Stimulated activated CD4-positive, alpha-beta T cell treated with anti-CD3 and anti-CD28 coated beads, Interleukin-1b, Interleukin-23, amount 100 ng/mL, for 48 hours (primary cell): ENCODE measurements around the gene SCYGR4.
"Not testable (repeated sequence)": the region's sequence is repeated elsewhere in the genome, so short reads cannot be mapped to it uniquely, and the experiment has no call there.

ENCODE experiments used
- DNase-seq: peaks from one replicate; pipeline ENCODE4 v3.0.0-alpha.2; 2020

Gene SCYGR4

DNA sequence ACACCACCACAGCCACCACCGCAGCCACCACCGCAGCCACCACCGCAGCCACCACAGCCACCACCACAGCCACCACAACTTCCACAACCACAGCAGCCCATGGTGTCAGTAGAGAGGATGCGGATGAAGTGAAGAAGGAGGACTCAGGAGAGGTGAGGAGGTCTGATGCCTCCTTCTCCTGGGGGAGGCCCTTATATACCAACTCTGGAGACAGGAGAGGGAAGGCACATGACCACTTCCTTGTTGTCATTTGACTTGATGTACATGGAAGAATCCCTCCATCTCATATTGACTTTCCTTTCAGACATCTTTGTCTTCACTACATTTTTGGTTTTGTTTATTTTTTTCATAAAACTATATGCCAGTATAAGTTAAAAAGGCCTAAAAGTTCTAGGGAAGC, 2.6 kb upstream of the SCYGR4 start, which contains the start of gene SCYGR3:
Gene SCYGR3 (minus strand): TSS at position 101 of the 400 bp plus-strand sequence. CDS start 0 bp downstream, at position 101.
- no peak for DNase-seq

DNA sequence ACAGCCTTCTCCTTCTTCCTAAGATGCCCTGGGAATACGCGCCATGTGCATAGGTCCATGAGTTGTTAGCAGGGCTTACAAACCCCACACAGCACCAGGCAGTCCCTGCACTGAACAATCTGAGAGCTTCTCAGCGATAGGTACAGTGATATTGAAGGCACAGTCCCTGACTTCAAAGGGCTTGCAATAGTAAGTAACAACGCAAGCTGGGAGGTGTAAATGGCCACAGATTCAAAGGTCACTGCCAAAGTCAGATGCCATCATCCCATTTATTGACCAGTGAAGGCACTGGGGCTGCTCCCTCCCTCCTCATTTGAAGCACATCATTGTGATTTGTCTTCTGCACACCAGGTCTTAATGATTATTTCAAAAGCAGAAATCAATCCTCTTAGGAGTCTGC, 2.1 kb upstream of the SCYGR4 start:
- no peak for DNase-seq

DNA sequence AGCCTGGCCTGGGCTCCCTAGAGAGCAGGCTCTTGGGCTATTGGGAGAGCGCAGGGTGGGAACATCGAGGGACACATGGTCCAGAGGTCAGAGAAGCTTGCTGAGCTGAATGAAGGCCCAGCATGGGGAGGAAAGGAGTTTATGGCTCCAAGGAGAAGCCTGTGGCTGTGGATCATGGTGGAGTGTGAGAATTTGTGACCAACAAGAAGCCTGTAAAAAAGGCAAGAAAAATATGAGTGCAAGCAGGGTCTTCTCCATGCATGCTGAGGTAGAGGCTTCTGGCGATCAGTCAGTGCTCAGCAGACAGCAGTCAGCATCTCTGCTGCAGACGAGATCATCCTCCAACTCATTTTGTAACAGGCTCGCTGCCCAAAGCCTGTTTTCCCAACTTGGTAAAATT, 1.4 kb upstream of the SCYGR4 start:
- no peak for DNase-seq

DNA sequence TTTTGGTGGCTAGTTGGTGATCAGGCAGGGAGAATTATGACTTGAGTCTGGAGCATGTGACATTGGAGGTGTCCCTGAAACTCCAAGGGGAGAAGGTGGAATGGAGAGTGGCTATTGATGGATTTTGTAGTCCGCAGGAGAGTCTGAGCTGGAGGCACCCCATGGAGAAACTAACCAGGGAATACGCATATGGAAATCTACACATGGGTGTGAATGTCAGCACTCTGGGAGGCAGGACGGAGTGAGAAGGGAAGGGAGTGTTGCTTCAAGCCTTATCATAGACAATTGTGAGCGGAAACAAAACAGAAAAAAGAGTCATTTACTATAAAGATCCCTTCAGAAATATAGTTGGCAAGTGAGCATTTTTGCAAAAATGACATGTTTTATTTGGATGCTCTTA, 667 bp upstream of the SCYGR4 start:
- DNase-seq, result no peak

DNA sequence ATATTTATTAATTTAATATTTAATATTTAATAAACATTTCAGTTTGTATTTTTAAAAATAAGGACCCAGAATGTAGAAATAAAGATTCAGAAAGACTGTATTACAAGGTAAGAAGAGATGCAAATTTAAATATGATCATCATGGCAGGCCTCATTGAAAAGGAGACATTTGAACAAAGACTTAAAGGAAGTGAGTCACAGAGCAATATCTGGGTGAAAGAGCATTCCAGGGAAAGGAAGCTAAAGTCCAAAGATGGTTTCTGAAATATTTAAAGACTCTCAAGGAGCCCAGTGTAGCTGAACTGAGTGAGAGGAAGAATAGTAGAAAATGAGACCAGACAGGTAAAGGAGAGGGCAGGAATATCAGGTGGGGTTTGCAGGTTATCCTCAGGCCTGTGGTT, 5.9 kb downstream of the SCYGR4 start:
- no peak for DNase-seq

DNA sequence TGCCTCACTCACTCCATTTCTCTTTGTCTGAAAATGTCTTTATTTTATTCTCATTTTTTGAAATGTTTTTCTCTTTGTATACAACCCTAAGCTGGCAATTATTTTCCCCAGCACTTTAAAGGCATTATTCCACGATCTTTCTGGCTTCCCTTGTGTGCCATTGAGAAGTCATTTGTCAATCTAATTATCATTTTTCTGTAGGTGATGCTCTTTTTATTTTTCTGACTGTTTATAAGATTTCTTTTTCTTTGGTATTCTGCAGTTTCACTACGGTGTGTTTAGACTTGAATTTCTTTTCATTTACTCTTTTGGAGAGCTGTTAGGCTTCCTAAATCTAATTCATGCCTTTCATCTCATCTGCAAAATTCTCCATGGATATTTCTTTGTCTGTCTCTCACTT, 8.1 kb downstream of the SCYGR4 start:
- no peak for DNase-seq

DNA sequence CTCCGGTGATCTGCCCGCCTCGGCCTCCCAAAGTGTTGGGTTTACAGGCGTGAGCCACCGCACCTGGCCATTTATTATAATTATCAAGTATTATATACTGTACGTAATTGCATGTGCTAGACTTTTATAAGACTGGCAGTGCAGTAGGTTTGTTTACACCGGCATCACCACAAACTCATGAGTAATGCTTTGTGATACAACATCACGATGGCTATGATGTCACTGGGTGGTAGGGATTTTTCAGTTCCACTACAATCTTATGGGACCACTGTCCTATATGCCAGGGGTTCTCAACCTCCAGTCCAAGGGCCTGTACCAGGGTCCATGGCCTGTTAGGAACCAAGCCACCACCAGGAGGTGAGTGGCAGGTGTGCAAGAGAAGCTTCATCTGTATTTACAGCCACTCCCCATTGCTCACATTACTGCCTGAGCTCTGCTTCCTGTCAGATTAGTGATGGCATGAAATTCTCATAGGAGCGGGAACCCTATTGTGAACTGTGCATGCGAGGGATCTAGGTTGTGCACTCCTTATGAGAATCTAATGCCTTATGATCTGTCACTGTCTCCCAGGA, 9.4 kb downstream of the SCYGR4 start:
- DNase-seq, result no peak

DNA sequence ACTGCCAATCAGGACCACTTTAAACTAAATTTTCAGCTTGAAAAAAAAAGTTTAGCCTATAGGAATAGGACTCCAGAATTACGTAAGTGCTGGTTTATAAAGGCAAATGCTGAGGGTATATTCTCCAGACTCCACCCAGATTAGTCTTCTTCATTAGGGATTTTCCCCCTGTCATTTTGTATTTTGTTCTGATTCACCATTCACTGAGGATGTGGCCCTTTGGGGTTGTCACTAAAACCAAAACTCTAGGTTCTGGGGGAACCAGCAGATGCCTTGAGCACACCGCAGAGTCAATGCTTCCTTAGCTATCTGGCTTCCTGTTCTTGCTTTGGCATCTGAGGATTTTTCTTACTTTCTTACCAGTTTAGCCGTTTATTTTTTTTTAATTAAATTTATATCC, 10.5 kb downstream of the SCYGR4 start:
- DNase-seq, result no peak

DNA sequence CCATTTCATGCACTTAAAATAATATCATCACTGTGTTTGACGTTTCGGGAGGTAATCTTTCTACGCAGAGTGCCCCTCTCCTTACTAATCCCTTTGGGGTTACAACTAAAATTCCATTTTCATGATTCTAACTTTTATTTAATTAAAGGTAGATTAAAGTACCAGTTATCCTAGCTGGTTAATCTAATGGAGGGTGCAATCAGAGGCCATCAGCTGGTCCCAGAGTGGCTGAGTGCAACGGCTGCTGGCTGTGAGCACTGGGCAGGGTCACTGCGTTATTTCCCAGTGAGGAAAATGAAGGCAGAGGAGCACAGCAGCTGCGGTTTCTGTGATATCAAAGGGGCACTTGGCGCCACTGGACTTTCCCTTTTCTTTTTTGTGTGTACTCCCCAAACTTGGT, 12.1 kb downstream of the SCYGR4 start:
- no peak for DNase-seq

DNA sequence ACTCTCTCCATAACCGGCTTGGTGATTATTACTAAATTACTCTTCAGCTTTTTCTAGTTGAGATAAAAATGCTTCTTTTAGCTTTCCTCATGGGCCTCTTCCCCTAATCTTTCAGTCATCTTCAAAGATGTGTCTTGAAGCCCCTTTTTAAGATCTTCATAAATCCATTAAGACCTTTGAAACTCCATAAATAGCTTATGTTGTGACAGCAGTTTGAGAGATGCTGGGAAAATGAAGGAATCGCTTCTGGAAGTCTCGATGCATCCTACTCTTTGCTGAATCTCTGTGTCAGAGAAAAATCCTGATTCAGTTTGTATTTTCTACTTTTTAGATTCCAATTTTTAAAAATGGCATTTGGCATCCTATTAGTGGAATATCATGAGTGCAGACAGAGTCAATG, 13.0 kb downstream of the SCYGR4 start:
- DNase-seq, result no peak

DNA sequence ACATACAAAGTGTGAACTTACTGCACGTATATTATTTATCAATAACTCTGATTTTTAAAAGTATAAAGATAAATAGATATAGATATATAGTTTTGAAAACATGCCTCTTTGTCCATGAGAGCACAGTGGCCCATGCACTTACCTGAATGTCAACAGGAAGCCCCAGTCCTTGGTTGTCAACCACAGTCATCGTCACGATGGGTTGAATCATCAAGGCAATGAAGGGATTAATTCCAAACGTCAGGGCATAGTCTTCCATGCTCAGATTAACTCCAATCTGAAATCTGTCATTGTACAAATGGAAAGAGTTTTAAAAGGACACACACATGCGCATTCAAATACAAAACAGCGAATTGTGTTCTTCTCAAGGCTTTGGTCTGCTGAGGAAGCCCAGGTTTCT, 15.5 kb downstream of the SCYGR4 start:
- DNase-seq, result no peak

DNA sequence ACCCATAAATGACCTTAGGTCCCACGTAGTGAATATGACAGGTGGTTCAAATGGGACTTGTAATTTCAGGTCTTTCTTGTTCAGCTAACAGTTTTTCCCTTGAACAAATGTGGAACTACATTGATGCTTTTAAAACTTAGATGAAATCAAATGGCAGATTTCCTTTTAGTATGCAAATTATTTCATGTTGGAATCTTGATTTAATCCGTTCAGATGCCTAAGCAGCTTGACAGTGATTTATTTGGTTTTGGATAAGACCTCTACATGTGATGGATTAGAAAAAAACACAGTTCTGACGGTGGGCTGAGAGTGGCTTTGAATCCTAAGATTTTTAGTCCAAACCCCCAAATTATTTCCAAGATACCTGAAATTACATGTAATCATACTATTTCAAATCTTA, 16.9 kb downstream of the SCYGR4 start:
- DNase-seq, result no peak

DNA sequence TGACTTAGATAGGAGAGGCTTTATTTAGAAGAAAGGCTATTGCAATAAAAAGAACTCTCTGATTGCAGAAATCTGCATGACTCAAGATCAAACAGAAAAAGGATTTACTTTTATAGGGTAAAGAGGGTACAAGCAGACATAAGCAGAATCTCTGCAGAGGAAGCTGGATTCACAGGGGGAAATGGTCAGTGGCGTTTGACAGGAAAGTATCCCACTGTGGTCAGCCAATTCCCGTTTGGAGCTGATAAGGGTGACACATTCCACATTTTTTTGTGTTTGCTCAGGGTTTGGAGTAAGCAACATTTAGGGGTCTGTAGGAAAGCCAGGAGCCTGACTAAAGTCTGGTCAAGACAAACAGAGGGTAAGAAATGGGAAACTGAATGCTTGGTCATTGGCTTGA, 25.4 kb downstream of the SCYGR4 start:
- DNase-seq, result no peak

DNA sequence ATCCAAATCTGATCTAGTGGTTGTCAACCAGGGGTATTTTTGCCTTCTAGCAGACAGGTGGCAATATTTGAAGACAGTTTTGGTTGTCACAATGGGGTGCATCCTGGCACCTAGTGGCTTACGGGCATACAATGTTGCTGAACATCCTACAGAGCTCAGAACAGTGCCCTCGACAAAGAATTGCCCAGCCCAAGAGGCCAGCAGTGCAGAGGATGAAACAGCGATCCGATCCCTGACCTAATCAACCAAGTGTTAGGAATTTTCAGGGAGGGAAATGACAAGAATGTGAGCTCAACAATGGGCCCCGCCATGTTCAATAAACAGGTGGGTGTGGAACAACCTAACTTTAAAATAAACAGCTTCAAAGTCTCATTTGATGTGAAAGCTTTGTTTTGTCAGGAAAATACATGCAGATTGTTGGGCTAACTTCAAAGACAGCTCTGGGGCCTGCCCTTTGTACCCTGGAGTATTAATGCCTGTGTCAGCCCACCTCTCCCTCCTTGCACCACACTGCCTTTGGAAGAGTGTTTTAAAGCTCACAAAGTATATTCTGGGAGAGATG, 26.8 kb downstream of the SCYGR4 start:
- DNase-seq, result no peak

DNA sequence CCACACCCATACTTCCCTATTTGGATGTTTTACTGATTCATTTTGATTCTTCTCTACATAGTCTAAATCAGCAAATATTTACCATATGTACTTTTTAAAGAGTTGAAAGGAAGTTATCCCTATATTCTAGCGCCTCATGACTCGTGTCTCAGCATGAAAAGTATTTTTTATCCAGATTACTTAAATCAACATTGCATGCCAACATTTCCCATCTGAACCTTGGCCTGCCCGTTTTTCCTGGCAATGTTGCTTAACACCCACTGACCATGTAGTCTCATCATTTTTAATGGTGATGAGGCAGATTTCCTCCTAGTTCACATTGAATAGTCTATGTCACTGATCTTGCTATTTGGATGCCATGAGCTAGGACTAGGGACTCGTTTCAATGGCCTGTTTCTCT, 36.1 kb downstream of the SCYGR4 start:
- DNase-seq, result no peak

DNA sequence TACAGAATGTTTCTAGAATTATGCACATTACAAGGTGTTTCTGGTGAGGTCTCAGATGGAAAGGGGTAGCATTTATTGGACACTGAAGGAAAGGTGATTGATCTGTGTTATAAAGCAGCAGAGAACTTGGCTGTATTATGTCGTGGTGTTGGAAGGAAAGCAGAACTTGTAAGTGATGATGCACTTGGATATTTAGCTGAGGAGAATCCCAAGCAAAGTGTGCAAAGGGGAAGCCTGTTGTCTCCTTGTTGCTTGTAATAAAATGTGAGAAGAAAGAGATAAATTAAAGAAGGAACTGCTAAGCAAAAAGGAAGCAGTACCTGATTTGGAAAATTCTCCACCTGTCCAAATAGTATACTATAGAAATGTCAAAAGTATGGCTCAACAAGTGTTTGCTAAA, 37.1 kb downstream of the SCYGR4 start:
- DNase-seq, result no peak

DNA sequence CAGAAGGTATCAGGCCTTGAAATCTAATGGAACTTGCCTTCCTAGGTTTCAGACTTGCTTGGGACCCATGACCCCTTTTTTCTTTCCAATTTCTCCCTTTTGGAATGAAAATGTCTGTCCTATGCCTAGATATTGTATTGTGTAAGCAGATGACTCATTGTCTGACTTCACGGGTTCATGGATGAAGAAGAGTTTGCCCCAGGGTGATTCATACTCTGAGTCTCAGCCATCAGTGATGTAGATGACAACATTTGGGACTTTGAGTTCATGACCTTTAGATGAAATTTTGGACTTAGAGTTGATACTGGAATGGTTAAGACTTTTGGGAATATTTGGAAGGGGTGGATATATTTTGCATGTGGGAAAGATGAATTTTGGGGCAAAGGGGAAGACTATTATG, 38.2 kb downstream of the SCYGR4 start:
- peak; percentile 6 for DNase-seq

DNA sequence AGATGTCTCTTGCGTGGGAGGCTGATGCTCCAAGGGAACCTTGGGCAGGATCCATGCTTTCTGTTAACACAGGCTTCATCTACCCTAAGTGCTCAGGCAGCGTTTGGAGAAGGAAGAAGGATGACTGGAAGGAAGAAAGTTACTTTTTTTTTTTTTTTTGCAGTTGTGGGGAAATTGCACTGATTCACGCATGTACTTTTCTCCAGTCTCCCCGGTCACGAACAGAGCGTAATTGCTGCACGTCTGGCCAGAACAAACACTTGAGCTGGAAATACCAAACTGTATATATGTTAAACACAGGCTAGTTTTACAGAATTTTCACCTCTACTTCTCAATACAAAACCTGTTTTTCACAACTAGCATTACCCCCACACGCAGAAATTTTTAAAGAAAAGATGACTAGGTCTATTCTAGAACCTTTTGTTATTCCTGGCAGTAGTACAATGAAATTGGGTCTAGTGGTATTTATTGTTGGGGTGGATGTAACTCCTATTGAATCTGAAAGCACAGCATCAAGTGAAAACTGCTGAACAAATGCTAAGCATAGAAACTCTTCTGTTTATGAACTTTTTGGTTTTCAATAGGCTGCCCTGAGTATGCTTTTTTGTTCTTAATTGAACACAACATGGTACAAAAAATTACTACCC, 40.0 kb downstream of the SCYGR4 start:
- DNase-seq, result no peak

DNA sequence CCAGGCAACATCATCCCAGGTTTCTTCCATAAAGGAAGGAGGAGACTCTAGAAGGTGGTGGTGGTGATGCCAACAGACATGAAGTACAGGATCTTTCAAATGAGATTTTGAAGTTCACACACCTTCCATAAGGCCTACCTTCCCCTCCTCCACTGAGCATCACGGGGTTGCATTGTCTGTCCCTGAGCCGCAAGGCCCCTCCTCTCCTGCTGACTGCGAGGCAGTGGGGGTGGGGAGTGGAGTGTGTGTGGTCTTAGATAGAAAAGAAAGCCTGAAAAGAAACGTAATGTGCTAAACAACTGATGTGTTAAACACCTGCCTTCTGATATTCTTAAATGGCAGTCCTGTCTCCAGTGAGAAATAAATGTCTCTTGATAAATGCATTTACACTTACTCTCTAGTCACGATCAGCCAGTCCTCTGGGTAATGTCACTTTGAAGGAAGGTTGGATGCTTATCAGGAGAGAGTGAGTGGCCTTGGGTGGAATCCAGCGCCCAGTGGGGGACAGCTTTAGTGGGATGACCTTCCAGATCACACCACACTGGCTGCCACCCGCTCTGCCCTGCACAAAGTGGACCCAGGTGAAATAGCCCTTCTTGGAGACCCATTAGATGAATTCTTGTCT, 43.8 kb downstream of the SCYGR4 start:
- no peak for DNase-seq

DNA sequence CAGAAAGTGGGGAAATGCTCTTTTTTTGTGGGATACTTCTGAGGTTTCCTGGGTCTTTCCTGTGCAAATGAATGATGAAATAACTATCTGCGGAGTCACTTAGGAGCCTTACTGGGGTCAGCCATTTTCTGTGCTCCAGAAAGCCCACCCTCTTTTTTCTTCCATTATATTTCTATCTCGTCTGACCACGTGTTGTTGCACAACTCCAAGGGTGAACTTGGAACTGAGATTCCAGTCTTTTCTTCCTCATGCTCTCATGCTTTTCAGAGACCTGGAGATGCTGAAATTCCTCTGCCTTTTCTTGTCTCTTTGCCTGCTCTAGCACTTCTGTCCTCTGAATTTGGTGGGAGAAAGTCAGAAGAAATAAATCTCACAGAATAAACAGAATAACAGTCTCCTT, 44.5 kb downstream of the SCYGR4 start:
- DNase-seq, result no peak

DNA sequence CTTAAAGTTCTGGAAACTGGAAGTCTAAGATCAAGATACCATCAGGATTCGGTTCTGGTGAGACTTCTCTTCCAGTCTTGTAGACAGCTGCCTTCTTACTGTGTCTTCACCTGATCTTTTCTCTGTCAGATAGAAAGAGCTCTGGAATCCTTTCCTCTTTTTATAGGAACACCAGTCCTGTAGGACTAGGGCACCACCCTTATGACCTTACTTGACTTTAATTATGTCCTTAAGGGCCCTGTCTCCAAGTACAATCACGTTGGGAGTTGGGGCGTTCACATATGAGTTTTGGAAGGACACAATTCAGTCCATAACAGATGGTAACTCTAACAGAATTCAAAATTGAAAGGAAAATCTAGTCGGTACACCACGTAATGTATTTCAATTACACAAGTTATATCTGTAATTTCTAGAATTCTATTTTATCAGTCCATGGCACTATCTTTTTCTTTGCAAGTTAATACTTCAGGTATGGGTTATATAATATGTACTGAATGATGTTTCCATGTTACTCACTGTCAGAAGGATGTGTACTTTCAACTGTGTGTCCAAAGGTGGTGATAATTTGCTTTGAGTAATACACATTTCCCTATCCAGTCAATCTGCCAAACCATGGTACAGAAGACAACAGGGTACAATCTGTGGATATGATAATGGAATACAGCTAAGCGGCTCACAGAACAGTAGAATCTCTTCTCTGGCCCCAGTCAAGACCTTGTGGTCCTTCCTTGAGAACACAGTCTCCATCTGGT, 48.1 kb downstream of the SCYGR4 start:
- DNase-seq, result no peak

DNA sequence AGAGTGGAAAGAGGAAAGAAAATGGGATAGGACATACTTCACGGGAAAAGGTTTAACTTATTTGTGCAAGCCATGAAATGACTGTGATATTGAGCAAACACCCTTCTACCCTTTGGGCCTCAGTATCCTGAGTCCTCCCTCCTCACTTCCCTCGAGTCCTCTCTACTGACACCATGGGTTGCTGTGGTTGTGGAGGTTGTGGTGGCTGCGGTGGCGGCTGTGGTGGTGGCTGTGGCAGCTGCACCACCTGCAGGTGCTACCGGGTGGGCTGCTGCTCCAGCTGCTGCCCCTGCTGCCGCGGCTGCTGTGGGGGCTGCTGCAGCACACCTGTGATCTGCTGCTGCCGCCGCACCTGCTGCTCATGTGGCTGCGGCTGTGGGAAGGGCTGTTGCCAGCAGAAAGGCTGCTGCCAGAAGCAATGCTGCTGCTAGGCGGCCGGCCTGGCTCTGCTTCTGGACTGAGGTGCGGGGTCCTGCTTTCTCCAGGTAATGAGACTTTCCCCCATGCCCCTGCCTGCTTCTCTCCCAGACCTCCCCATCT, 49.4 kb downstream of the SCYGR4 start, which contains the start of gene SCYGR5:
Gene SCYGR5 (plus strand): TSS at position 174 of the 540 bp plus-strand sequence. CDS start 0 bp downstream, at position 174.
- not testable (repeated sequence) for DNase-seq
